ENCODE data around the gene PADI1.

- TF ChIP-seq EZH2phosphoT487 (IDR thresholded peaks at IDR 0.05; ENCODE audit: borderline replicate concordance, low read depth, low read length) (no peak), CTCF (conservative IDR thresholded peaks at IDR 0.05; ENCODE audit: low read length) (no peak)
Measured at GRCh38 chr1:17265950-17266349, 61.0 kb downstream of the PADI1 start.
